ENCODE data around the gene TPSB2.
"Not testable (repeated sequence)": the region's sequence is repeated elsewhere in the genome, so short reads cannot be mapped to it uniquely, and the experiment has no call there.

Gene TPSB2

DNA sequence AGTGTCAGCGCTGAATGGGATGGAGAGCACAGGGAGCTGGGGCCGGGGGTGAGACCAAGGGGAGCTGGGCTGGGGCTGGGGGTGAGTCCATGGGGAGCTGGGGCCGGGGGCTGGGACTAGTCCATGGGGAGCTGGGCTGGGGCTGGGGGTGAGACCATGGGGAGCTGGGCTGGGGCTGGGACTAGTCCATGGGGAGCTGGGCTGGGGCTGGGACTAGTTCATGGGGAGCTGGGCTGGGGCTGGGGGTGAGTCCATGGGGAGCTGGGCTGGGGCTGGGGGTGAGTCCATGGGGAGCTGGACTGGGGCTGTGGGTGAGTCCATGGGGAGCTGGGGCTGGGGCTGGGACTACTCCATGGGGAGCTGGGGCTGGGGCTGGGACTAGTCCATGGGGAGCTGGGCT is 24.8 kb upstream of the TPSB2 start:
- H3K9me3 ChIP-seq (ENCODE audit: control insufficient read depth, low read length); H3K14ac ChIP-seq (ENCODE audit: low read length in 2 of 2); H3K27ac ChIP-seq (ENCODE audit: low read length, poor library complexity, severe bottlenecking); H2BK120ac ChIP-seq (ENCODE audit: low read depth, low read length); H3K79me1 ChIP-seq (replicated peaks; ENCODE audit: low read length, poor library complexity, severe bottlenecking); DNase-seq; H3K36me3 ChIP-seq (ENCODE audit: control insufficient read depth in 1 of 2, insufficient read depth in 2 of 2, low read depth in 1 of 2, low read length in 2 of 2); H3K18ac ChIP-seq (ENCODE audit: low read depth in 1 of 2, low read length in 2 of 2); H3K4me1 ChIP-seq (ENCODE audit: control insufficient read depth, insufficient read depth, low read depth, low read length); H2AFZ ChIP-seq (ENCODE audit: low read depth, low read length); H2BK12ac ChIP-seq (ENCODE audit: low read length in 2 of 2); H2BK5ac ChIP-seq (ENCODE audit: low read depth, low read length, poor library complexity, severe bottlenecking); H3K4me3 ChIP-seq (ENCODE audit: insufficient read depth in 1 of 2, low read depth in 1 of 2, low read length in 2 of 2); H4K91ac ChIP-seq (ENCODE audit: low read length); H3K4ac ChIP-seq (ENCODE audit: low read depth in 1 of 2, low read length in 2 of 2); H2BK15ac ChIP-seq (ENCODE audit: low read depth, poor library complexity, severe bottlenecking); H4K8ac ChIP-seq (ENCODE audit: low read length); H3K9ac ChIP-seq (ENCODE audit: low read length); H2AK5ac ChIP-seq (ENCODE audit: low read length, severe bottlenecking); H3K4me2 ChIP-seq (ENCODE audit: low read length, poor library complexity, severe bottlenecking); H3K23ac ChIP-seq (ENCODE audit: low read length in 2 of 2): not testable (repeated sequence)
- peaks cover 9 to 22% of the 10 kb centered on the region in 2 experiments for H3K27me3 ChIP-seq (ENCODE audit: control insufficient read depth in 1 of 2, insufficient read depth in 1 of 2, low read length in 2 of 2)
- whole genome bisulfite sequencing: 93% methylated on average over 3 of the region's 3 CpGs

- H4K91ac ChIP-seq (ENCODE audit: low read length); H3K9me3 ChIP-seq (ENCODE audit: control insufficient read depth, low read length); H4K8ac ChIP-seq (ENCODE audit: low read length); H2BK5ac ChIP-seq (ENCODE audit: low read depth, low read length, poor library complexity, severe bottlenecking); H2BK120ac ChIP-seq (ENCODE audit: low read depth, low read length); H3K79me1 ChIP-seq (replicated peaks; ENCODE audit: low read length, poor library complexity, severe bottlenecking); H2AK5ac ChIP-seq (ENCODE audit: low read length, severe bottlenecking); DNase-seq; H2BK12ac ChIP-seq (ENCODE audit: low read length in 2 of 2); H2BK15ac ChIP-seq (ENCODE audit: low read depth, poor library complexity, severe bottlenecking); H2AFZ ChIP-seq (ENCODE audit: low read depth, low read length); H3K4me3 ChIP-seq (ENCODE audit: insufficient read depth in 1 of 2, low read depth in 1 of 2, low read length in 2 of 2); H3K18ac ChIP-seq (ENCODE audit: low read depth in 1 of 2, low read length in 2 of 2); H3K27ac ChIP-seq (ENCODE audit: low read length, poor library complexity, severe bottlenecking); H3K9ac ChIP-seq (ENCODE audit: low read length); H3K4me2 ChIP-seq (ENCODE audit: low read length, poor library complexity, severe bottlenecking); H3K4me1 ChIP-seq (ENCODE audit: control insufficient read depth, insufficient read depth, low read depth, low read length); H3K36me3 ChIP-seq (ENCODE audit: control insufficient read depth in 1 of 2, insufficient read depth in 2 of 2, low read depth in 1 of 2, low read length in 2 of 2); H3K23ac ChIP-seq (ENCODE audit: low read length in 2 of 2); H3K14ac ChIP-seq (ENCODE audit: low read length in 2 of 2); H3K4ac ChIP-seq (ENCODE audit: low read depth in 1 of 2, low read length in 2 of 2): not testable (repeated sequence)
- WGBS: no CpG with 5 or more reads among the region's 47 CpGs
- H3K27me3 ChIP-seq (ENCODE audit: control insufficient read depth in 1 of 2, insufficient read depth in 1 of 2, low read length in 2 of 2): peaks cover 0 to 12% of the 10 kb centered on the region in 2 experiments
Observed at GRCh38 chr16:1253701-1254364, 23.8 kb upstream of the TPSB2 start.

DNA sequence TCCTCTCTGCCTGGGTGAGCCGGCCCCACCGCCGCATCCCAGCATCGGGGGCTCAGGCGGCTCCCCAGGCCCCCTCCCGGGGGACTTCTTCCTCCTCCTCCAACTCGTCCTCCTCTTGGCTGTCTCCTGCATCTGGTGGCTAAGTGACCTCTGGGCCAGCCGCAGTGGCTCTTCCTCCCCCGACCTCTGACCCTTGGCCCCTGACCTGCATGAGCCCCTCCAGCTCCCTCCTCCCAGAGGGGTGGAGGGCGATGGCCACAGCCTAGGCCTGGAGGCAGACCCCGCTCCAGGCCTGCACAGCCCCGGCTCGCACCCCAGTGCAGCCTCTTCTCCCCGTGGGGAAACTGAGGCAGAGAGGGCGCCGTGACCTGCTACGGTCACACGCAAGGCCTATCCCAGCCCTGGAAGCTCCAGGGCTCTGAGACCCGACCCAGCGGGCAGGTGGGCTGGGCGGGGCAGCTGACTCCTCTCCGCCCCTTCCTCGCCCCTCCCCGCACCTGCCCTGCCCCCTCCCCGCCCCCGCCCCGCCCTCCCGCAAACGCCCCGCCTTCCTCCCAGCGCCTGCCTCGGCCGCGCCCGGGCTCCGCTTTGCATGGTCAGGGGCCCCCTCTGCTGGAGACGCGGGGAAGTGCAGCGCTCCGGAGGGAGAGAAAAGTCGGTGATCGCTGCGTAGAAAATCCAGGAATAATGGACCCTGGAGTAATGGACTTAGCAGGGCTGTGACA is 19.2 kb upstream of the TPSB2 start:
- H2BK5ac ChIP-seq (ENCODE audit: low read depth, low read length, poor library complexity, severe bottlenecking); H3K18ac ChIP-seq (ENCODE audit: low read depth in 1 of 2, low read length in 2 of 2); H3K27ac ChIP-seq (ENCODE audit: low read length, poor library complexity, severe bottlenecking); H3K4me1 ChIP-seq (ENCODE audit: control insufficient read depth, insufficient read depth, low read depth, low read length); H4K91ac ChIP-seq (ENCODE audit: low read length); H2AFZ ChIP-seq (ENCODE audit: low read depth, low read length); H3K9me3 ChIP-seq (ENCODE audit: control insufficient read depth, low read length); H2AK5ac ChIP-seq (ENCODE audit: low read length, severe bottlenecking); H3K23ac ChIP-seq (ENCODE audit: low read length in 2 of 2); H3K36me3 ChIP-seq (ENCODE audit: control insufficient read depth in 1 of 2, insufficient read depth in 2 of 2, low read depth in 1 of 2, low read length in 2 of 2); H3K4ac ChIP-seq (ENCODE audit: low read depth in 1 of 2, low read length in 2 of 2); H2BK120ac ChIP-seq (ENCODE audit: low read depth, low read length); H3K14ac ChIP-seq (ENCODE audit: low read length in 2 of 2); H3K4me3 ChIP-seq (ENCODE audit: insufficient read depth in 1 of 2, low read depth in 1 of 2, low read length in 2 of 2); DNase-seq; H2BK15ac ChIP-seq (ENCODE audit: low read depth, poor library complexity, severe bottlenecking); H3K79me1 ChIP-seq (replicated peaks; ENCODE audit: low read length, poor library complexity, severe bottlenecking); H2BK12ac ChIP-seq (ENCODE audit: low read length in 2 of 2); H3K4me2 ChIP-seq (ENCODE audit: low read length, poor library complexity, severe bottlenecking); H4K8ac ChIP-seq (ENCODE audit: low read length); H3K9ac ChIP-seq (ENCODE audit: low read length): not testable (repeated sequence)
- WGBS: no CpG with 5 or more reads among the region's 43 CpGs
- peaks cover 9 to 34% of the 10 kb centered on the region in 2 experiments for H3K27me3 ChIP-seq (ENCODE audit: control insufficient read depth in 1 of 2, insufficient read depth in 1 of 2, low read length in 2 of 2)

GRCh38 chr16:1247903-1248537 is 18.0 kb upstream of the TPSB2 start:
- not testable (repeated sequence) for H2AFZ ChIP-seq (ENCODE audit: low read depth, low read length); H3K9ac ChIP-seq (ENCODE audit: low read length); H2BK15ac ChIP-seq (ENCODE audit: low read depth, poor library complexity, severe bottlenecking); H3K9me3 ChIP-seq (ENCODE audit: control insufficient read depth, low read length); H3K79me1 ChIP-seq (replicated peaks; ENCODE audit: low read length, poor library complexity, severe bottlenecking); DNase-seq; H3K36me3 ChIP-seq (ENCODE audit: control insufficient read depth in 1 of 2, insufficient read depth in 2 of 2, low read depth in 1 of 2, low read length in 2 of 2); H3K14ac ChIP-seq (ENCODE audit: low read length in 2 of 2); H3K23ac ChIP-seq (ENCODE audit: low read length in 2 of 2); H3K27ac ChIP-seq (ENCODE audit: low read length, poor library complexity, severe bottlenecking); H2BK5ac ChIP-seq (ENCODE audit: low read depth, low read length, poor library complexity, severe bottlenecking); H2AK5ac ChIP-seq (ENCODE audit: low read length, severe bottlenecking); H2BK12ac ChIP-seq (ENCODE audit: low read length in 2 of 2); H3K18ac ChIP-seq (ENCODE audit: low read depth in 1 of 2, low read length in 2 of 2); H2BK120ac ChIP-seq (ENCODE audit: low read depth, low read length); H3K4me3 ChIP-seq (ENCODE audit: insufficient read depth in 1 of 2, low read depth in 1 of 2, low read length in 2 of 2); H3K4me1 ChIP-seq (ENCODE audit: control insufficient read depth, insufficient read depth, low read depth, low read length); H4K91ac ChIP-seq (ENCODE audit: low read length); H3K4ac ChIP-seq (ENCODE audit: low read depth in 1 of 2, low read length in 2 of 2); H3K4me2 ChIP-seq (ENCODE audit: low read length, poor library complexity, severe bottlenecking); H4K8ac ChIP-seq (ENCODE audit: low read length)
- H3K27me3 ChIP-seq (ENCODE audit: control insufficient read depth in 1 of 2, insufficient read depth in 1 of 2, low read length in 2 of 2): peaks cover 9 to 34% of the 10 kb centered on the region in 2 experiments
- WGBS: 90% methylated on average over 9 of the region's 14 CpGs

All from mesenchymal stem cell (in vitro differentiated cells and primary cell).